GM18520 (cell line): ENCODE measurements around the gene NEUROG2.
"Not testable (repeated sequence)": the region's sequence is repeated elsewhere in the genome, so short reads cannot be mapped to it uniquely, and the experiment has no call there.

Experiments
- ATAC-seq: cut with Tn5 transposase; IDR thresholded peaks from one replicate; pipeline ENCODE4 v1.9.1; 2021; ENCODE audit not compliant: unreplicated experiment

The NEUROG2 gene

GRCh38 chr4:112516066-112516470 is at the start of gene NEUROG2:
Gene NEUROG2, minus strand, starts transcription at chr4:112516180. Its CDS starts 705 bp downstream, at chr4:112515475.
- no peak for ATAC-seq

- ATAC-seq = no peak
Measured at GRCh38 chr4:112564706-112565270, 48.8 kb upstream of the NEUROG2 start.

GRCh38 chr4:112563431-112564200 is 47.6 kb upstream of the NEUROG2 start:
- peak; percentile 51 for ATAC-seq

DNA sequence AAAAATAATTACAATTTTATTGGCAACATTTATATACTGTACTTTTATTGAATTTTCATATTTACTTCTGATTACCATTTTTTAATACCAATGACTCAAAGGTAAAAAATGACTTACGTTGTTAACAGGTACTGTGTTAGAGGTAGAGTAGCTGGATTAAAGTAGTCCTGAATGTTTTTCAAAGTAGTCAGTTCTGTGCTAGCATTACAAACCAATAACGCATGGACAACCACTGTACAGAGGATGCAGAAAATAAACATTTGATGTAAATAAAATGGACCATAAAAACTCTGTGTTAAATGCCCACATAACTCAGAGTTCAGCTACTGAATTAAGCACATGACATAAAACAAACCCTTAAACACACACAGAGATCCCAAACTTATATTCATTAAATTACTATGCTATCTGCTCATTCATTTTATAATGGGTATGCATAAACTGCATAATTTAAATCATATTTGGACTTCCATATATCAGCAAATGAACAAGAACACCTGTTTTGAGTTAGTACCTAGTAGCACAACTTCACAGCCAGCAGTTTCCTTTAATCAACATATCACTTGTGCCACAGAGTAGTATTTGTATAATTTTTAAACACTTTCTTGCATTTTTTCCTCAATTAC is 46.4 kb upstream of the NEUROG2 start:
- ATAC-seq = no peak

- ATAC-seq = peak; percentile 30
Measured at GRCh38 chr4:112560084-112560483, 44.1 kb upstream of the NEUROG2 start.

- no peak for ATAC-seq
Measured at GRCh38 chr4:112559053-112559452, 43.1 kb upstream of the NEUROG2 start.

- no peak for ATAC-seq
Measured at GRCh38 chr4:112557676-112558411, 41.9 kb upstream of the NEUROG2 start.

GRCh38 chr4:112554271-112554670 is 38.3 kb upstream of the NEUROG2 start:
- not testable (repeated sequence) for ATAC-seq

DNA sequence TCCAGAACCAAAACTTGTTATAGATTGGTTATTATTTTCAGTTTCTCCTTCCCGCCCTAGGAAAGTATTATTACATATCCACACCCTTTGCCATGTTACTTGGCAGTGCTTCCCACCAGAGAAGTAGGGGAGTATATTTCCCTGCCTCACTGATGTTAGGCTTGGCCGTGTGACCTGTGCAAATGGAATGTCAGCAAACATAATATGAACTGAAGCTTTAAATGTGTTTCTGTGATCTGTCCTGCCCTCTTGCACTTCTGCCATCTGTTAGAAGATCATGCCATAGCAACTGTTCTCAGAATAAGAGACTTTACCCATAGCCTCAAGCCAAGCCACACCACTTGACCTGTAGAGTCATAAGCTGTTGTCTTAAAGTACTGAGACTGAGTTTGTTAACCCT is 36.7 kb upstream of the NEUROG2 start:
- ATAC-seq = no peak

- no peak for ATAC-seq
Measured at GRCh38 chr4:112550728-112551127, 34.7 kb upstream of the NEUROG2 start.

- no peak for ATAC-seq
Measured at GRCh38 chr4:112546476-112546875, 30.5 kb upstream of the NEUROG2 start.

- ATAC-seq = no peak
Measured at GRCh38 chr4:112545346-112545745, 29.4 kb upstream of the NEUROG2 start.

- ATAC-seq = no peak
Measured at GRCh38 chr4:112540695-112541094, 24.7 kb upstream of the NEUROG2 start.

- no peak for ATAC-seq
Measured at GRCh38 chr4:112536123-112536522, 20.1 kb upstream of the NEUROG2 start.

DNA sequence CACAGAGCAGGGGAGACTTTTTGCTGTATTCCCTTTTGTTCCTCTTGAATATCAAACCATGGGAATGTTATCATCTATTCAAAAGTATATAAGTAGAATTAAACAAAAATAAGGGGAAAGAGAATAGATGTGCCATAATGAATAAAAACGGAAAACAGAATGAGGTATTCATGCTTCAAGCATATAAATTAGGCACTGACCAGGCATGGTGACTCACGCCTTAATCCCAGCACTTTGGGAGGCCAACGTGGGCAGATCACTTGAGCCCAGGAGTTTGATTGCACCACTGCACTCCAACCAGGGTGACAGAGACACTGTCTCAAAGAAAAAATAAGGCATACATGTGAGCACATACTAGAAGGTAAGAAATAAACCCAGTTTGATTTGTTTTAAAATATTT is 16.3 kb upstream of the NEUROG2 start:
- no peak for ATAC-seq

GRCh38 chr4:112531146-112531545 is 15.2 kb upstream of the NEUROG2 start:
- no peak for ATAC-seq

- no peak for ATAC-seq
Measured at GRCh38 chr4:112526061-112526460, 10.1 kb upstream of the NEUROG2 start.

- ATAC-seq = peak; percentile 78
Measured at GRCh38 chr4:112523764-112524505, 8.0 kb upstream of the NEUROG2 start.

DNA sequence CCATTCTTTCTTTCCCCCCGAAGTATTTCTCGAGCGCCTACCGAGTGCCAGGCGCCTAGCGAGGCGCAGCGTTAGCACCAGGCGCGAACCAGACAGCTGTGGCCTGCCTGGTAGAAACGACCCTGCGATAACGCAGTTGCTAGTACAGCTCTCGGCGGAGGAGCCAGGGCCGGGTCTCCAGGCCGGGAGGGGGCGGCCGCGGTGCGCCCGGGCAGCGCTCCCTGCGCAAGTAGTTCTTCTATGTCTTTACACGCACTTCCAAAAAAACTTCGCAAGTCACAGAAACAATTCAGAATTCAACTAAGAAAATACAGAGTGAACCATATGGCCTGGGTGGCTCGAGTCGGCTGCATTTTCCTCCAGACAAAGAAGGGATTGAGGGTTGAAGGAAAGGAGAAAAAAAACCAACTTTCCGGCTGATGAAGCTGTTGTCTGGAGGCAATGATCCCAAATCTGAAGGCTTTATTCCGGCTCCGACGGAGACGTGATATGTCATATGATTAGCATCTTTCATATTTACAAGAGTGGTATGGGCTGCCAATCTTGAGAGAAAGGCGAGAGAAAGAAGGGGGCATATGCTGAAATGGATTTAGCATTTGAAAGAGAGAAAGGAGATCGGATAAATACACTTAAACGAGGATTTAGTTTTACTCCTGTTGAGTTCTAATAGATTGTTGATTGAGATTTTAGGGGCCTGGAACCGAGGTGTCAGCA is 7.2 kb upstream of the NEUROG2 start:
- ATAC-seq = no peak

DNA sequence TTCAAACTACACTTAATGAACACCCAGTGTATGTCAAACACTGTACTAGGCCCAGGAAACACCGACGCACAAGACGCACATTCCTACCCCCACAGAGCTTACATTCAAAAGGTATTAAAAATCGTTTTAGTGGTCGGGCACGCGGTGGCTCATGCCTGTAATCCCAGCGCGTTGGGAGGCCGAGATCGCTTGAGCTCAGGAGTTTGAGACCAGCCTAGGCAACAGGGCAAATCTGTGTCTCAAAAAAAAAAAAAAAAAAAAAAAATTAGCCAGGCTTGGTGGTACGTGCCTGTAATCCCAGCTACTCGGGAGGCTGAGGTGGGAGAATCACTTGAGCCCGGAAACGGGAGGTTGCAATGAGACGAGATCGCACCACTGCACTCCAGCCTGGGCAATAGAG is 6.5 kb upstream of the NEUROG2 start:
- not testable (repeated sequence) for ATAC-seq
